Psoas muscle (tissue), 8 donors: ENCODE measurements around the gene VEGFC. TPM values are rescaled to one million over a fixed set of nuclear protein-coding genes. Genes with fewer than 3 reads are reported as not detected.
A peak's percentile ranks its signal among the peaks of the same experiment; 100 is the strongest.

Source experiments
- ATAC-seq, 4 donors: fragments of 200-7000 bp; cut with Tn5 transposase; one replicate each; pipeline ENCODE4 v1.9.1; 2020; ENCODE audit warnings: moderate library complexity in 3 of 4, mild to moderate bottlenecking in 2 of 4
- DNase-seq, 2 donors: peaks; one replicate each; pipeline ENCODE4 v3.0.0-alpha.2; 2020
- H3K27ac ChIP-seq: fragments of 200-600 bp; one replicate; pipeline ENCODE4 v1.8.0; 2022
- H3K27me3 ChIP-seq, 3 donors: fragments of 200-600 bp in 1 of 3; one replicate each; pipeline versions ENCODE4 v1.6.1 to v1.8.0; 2013 to 2022; ENCODE audit warnings: low read length in 2 of 3, mild to moderate bottlenecking in 2 of 3, moderate library complexity in 1 of 3; ENCODE audit not compliant: insufficient read depth in 3 of 3
- H3K36me3 ChIP-seq, 2 donors: fragments of 200-600 bp in 1 of 2; one replicate each; pipeline versions ENCODE4 v1.6.1 to v1.8.0; 2013 to 2022; ENCODE audit warnings: low read depth in 1 of 2, mild to moderate bottlenecking in 1 of 2, moderate library complexity in 1 of 2; ENCODE audit not compliant: insufficient read depth in 1 of 2
- H3K4me1 ChIP-seq: fragments of 200-600 bp; one replicate; pipeline ENCODE4 v1.8.0; 2022
- H3K4me3 ChIP-seq: fragments of 200-600 bp; one replicate; pipeline ENCODE4 v1.8.0; 2022; ENCODE audit warnings: mild to moderate bottlenecking
- H3K9me3 ChIP-seq: fragments of 200-600 bp; one replicate; pipeline ENCODE4 v1.8.0; 2022
- WGBS, 3 donors: extraction: QIAGEN DNeasy Blood & Tissue Kit; methylation state at CpG; one replicate each; pipeline versions ENCODE4 v1.1.6 to v1.1.7; 2013; 5-methylcytosine and 5-hydroxymethylcytosine counted together
- intact Hi-C, 2 donors: fragments of 100-400 bp; cut with DNase I; formaldehyde crosslinking; loops; one replicate each; pipeline versions ENCODE4 v1.11.0 to v1.14.2; 2022
- polyA plus RNA-seq, 3 donors: library from polyadenylated mRNA; stranded (reverse); fragments of 200-250 nt; gene quantifications; one replicate each; pipeline ENCODE4 v1.2.3, GENCODE V29; 2013
- total RNA-seq, 4 donors: library from RNA; stranded (reverse); fragmentation: NEBNext Ultra II Directional in 2 of 4; extraction: Animal tissue kit (Norgen Biotek cat#: 25700) in 2 of 4; gene quantifications; one replicate each; pipeline versions ENCODE4 v1.2.1 to v1.2.4, GENCODE V29; 2021 to 2023
- TF ChIP-seq, protein P1 (sequence below): fragments of 200-600 bp; IDR thresholded peaks from one replicate; pipeline ENCODE4 v1.8.0; 2022; ENCODE audit warnings: antibody characterized with exemption
- donor health status: healthy with polysubstance abuse.
- donor health status: DM: no; HTN: no; CAD: no; lungs with moderate emphysema.
- donor health status: Bipolar disorder and iron deficiency.
- donor health status: healthy.
- donor health status: DM: yes; HTN: yes; CAD: no.
- donor health status: DM: no; HTN: no; CAD: no.
- donor health status: DM: no; HTN: no; CAD: no.
- donor health status: DM: yes; HTN: yes; CAD: no.

The VEGFC gene
- total and polyA plus RNA-seq, 7 donors: 1.8 to 7.0 (median 3.0) TPM

DNA sequence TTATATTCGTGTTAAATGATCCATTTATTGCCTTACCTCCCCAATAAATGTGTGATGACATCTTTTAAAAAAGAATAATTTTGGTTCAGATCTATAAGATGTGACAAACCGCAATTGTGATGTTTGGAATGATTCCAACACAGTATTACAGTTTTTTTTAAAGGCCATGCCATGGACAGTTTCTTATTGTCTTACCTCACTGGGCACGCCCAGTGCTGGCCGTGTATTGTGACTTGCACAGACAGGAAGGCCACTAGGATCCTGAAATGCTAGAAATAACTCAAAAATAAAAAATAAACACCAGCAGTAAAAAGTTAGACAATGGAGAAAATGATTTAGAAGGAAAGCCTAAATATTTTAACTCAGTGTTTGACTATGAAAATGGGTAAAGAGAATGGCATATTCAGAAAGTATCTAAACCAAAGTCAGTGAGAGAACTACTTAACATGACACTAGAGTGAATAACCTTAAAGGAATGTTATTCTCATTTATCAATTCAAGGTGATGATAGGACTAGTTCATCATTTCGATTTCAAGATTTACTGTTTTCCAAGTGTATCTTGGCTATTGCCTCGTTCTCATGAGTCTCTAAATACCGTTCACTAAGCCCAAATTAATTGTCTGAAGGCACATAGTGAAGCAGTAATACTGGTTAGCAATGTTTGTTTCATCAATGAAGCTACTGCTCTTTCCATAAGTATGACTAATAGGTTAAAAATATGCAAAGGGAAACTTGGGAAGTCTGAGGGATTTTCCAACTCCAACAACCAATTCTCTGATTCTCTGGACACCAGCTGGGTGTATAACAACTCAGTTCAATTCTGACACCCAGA lies 46.1 kb upstream of the VEGFC start:
- H3K27ac ChIP-seq: no peak overlapping the region
- ATAC-seq: no peak
- intact Hi-C loops: no loop called here
- no peak overlapping the region for H3K4me3 ChIP-seq
- no peaks in the 10 kb centered on the region for H3K36me3 ChIP-seq
- 52 to 62% (median 52%) methylated on average over 7 of the region's 7 CpGs for WGBS, 3 donors
- no peaks in the 10 kb centered on the region for H3K27me3 ChIP-seq
- H3K4me1 ChIP-seq: no peaks in the 10 kb centered on the region
- TF ChIP-seq, protein P1, sequence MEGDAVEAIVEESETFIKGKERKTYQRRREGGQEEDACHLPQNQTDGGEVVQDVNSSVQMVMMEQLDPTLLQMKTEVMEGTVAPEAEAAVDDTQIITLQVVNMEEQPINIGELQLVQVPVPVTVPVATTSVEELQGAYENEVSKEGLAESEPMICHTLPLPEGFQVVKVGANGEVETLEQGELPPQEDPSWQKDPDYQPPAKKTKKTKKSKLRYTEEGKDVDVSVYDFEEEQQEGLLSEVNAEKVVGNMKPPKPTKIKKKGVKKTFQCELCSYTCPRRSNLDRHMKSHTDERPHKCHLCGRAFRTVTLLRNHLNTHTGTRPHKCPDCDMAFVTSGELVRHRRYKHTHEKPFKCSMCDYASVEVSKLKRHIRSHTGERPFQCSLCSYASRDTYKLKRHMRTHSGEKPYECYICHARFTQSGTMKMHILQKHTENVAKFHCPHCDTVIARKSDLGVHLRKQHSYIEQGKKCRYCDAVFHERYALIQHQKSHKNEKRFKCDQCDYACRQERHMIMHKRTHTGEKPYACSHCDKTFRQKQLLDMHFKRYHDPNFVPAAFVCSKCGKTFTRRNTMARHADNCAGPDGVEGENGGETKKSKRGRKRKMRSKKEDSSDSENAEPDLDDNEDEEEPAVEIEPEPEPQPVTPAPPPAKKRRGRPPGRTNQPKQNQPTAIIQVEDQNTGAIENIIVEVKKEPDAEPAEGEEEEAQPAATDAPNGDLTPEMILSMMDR: no peak
- peak in 1 of 2 donors; percentile 12 for DNase-seq
- no peaks in the 10 kb centered on the region for H3K9me3 ChIP-seq

DNA sequence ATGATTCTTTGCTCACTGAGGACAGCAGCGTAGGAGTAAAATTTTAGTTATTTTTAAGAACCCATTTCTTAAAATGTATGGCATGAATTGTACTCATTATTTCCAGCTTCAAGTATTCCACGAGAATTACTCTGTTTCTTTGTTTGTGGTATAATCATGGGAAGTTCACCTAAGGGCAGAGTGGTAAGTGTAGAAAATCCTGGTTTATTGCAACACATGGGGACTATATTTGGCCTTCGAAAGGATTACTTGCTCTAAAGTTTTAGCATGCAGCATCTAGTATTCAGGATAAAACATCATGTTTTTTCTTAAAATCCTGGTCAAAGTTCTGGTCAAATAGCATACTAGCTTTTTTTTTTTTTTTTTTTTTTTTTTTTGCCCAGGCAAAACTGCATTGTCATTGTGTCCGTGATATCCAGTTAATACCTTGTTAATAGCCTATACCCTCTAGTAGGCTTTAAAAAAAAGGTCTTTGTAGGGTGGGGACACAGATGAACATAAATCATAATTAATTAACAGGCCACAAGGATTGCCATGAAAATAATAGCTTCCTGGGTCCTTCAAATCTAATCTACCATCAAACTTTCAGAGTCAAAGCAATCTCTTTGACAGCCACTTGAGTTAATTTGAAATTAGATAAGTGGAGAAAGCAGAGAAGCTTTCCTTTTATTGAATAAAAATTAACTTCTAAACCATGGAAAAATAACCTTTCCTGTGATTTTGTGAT lies 44.6 kb upstream of the VEGFC start:
- TF ChIP-seq, protein P1: no peak
- H3K4me3 ChIP-seq: no peak overlapping the region
- H3K36me3 ChIP-seq: no peaks in the 10 kb centered on the region
- no peak for DNase-seq
- H3K4me1 ChIP-seq: no peaks in the 10 kb centered on the region
- H3K9me3 ChIP-seq: no peaks in the 10 kb centered on the region
- WGBS, 3 donors: 36 to 56% (median 42%) methylated on average over 4 of the region's 4 CpGs
- intact Hi-C loops: no loop called here
- no peak for ATAC-seq
- H3K27me3 ChIP-seq: no peaks in the 10 kb centered on the region
- no peak overlapping the region for H3K27ac ChIP-seq

DNA sequence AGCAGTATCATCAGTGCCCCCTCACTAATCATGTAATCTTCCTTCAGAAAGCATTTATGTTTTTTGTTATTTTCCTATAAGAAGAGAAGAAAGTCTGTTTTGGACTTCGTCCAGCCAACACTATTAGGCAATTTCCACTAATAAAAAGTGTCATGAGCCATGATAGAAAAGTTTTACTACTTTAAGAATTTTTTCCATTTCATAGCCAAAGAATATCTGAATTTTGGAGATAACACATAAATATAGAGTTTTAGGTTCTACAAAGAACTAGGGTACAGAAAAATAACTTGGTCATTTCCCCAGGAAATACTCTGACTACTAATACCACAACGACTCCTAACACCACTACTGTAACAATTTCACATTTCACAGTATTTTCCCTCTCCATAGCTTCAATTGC lies 41.8 kb upstream of the VEGFC start:
- ATAC-seq (no peak), DNase-seq (no peak)
- Histone ChIP-seq H3K27me3 (no peaks in the 10 kb centered on the region), H3K9me3 (no peaks in the 10 kb centered on the region), H3K36me3 (no peaks in the 10 kb centered on the region), H3K4me1 (no peaks in the 10 kb centered on the region), H3K4me3 (no peak overlapping the region), H3K27ac (no peak overlapping the region)
- 53 to 74% (median 56%) methylated on average over 2 of the region's 2 CpGs for WGBS, 3 donors
- TF ChIP-seq, protein P1: no peak
- intact Hi-C loops: no loop called here

DNA sequence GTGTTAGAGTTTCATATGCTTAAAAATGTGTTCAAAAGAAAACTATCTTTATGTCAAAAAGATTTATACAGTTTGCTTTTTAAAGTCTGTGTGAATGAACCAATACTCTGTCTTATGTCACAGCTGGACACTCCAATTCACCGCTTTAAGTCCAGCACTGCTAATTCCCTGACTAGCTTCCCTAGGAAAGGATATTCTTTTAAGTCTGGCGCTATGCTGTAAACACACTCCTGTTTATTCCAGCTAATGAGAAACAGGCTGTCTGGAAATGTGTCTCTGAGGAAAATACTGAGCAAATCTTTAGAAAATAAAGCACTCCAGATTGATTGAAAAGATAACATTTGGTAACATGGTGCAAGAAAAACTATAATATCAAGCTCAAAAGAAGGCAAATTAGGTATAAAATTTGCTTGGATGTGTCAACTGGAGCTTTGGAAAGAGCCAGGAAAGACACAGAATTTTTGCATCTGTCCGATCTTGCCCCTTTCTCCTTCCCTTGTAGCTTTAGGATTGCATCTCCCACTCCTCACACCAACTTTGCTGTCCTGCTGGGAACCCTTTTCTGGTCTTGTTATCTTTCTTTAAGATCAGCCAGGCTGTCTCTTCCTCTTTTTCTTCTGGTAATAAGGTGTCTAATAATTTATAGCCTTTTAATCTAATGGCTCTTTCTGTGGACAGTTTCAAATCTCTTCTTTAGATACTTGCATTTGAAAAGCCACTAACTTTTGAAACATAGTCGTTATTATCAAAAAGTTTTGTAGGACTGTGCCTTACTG lies 40.9 kb upstream of the VEGFC start:
- TF ChIP-seq, protein P1: no peak
- no peaks in the 10 kb centered on the region for H3K9me3 ChIP-seq
- DNase-seq: no peak
- no peak overlapping the region for H3K27ac ChIP-seq
- H3K4me3 ChIP-seq: no peak overlapping the region
- H3K27me3 ChIP-seq: no peaks in the 10 kb centered on the region
- no peaks in the 10 kb centered on the region for H3K4me1 ChIP-seq
- 52 to 60% (median 59%) methylated on average over 4 of the region's 4 CpGs for WGBS, 3 donors
- intact Hi-C loops: no loop called here
- H3K36me3 ChIP-seq: no peaks in the 10 kb centered on the region
- ATAC-seq: no peak
